Right atrium auricular region (tissue), 2 donors: ENCODE results near the gene CA9. TPM values are rescaled to one million over a fixed set of nuclear protein-coding genes. Genes with fewer than 3 reads are reported as not detected.
A peak's percentile ranks its signal among the peaks of the same experiment; 100 is the strongest.
"Not testable (repeated sequence)": the region's sequence is repeated elsewhere in the genome, so short reads cannot be mapped to it uniquely, and the experiment has no call there.

ENCODE experiments used
- DNase-seq: peaks from one replicate; pipeline ENCODE4 v3.0.0-alpha.2; 2019; ENCODE audit warnings: low spot score
- H3K27ac ChIP-seq, 2 donors: fragments of 200-600 bp; sonication (generic); 1 replicate in 1 of 2; 2 replicates in 1 of 2; pipeline ENCODE4 v1.5.1; 2016 to 2019
- H3K27me3 ChIP-seq, 2 donors: fragments of 200-600 bp; sonication (generic); one replicate each; pipeline versions ENCODE4 v1.5.1 to v1.6.0; 2017 to 2019
- H3K36me3 ChIP-seq: fragments of 200-600 bp; sonication (generic); one replicate; pipeline ENCODE4 v1.5.1; 2016
- H3K4me1 ChIP-seq, 2 donors: fragments of 200-600 bp; sonication (generic); one replicate each; pipeline versions ENCODE4 v1.5.1 to v1.6.0; 2017 to 2019
- H3K4me3 ChIP-seq, 2 donors: fragments of 200-600 bp; sonication (generic); 1 replicate in 1 of 2; 2 replicates in 1 of 2; pipeline ENCODE4 v1.5.1; 2017 to 2019; ENCODE audit warnings: mild to moderate bottlenecking in 1 of 2, moderate library complexity in 1 of 2
- H3K9me3 ChIP-seq, 2 donors: fragments of 200-600 bp; sonication (generic); one replicate each; pipeline ENCODE4 v1.5.1; 2019
- CTCF ChIP-seq, 2 donors: fragments of 200-600 bp; sonication (generic); IDR thresholded peaks; one replicate each; pipeline ENCODE4 v1.5.1; 2019; ENCODE audit warnings: antibody characterized with exemption in 2 of 2
- total RNA-seq, 2 donors: library from RNA; depleted of rRNA; stranded (reverse); fragments of >200 nt; gene quantifications; one replicate each; pipeline ENCODE4 v1.1.0, GENCODE V29; 2016

Gene CA9
- total RNA-seq, 2 donors from 2014 or later = 5.5 to 5.9 TPM

- Histone ChIP-seq H3K4me3 (no peak overlapping the region), H3K36me3 (no peaks in the 10 kb centered on the region), H3K27me3 (no peaks in the 10 kb centered on the region), H3K9me3 (no peaks in the 10 kb centered on the region), H3K4me1 (peaks cover 0 to 11% of the 10 kb centered on the region in 2 donors), H3K27ac (no peak overlapping the region)
- TF ChIP-seq CTCF (IDR thresholded peaks at IDR 0.05) = no peak
- no peak for DNase-seq
Measured at GRCh38 chr9:35636135-35636876, 37.4 kb upstream of the CA9 start.

- H3K4me1 ChIP-seq = peaks cover 0 to 11% of the 10 kb centered on the region in 2 donors
- DNase-seq, H3K36me3 ChIP-seq, H3K4me3 ChIP-seq, H3K9me3 ChIP-seq, H3K27ac ChIP-seq, H3K27me3 ChIP-seq: not testable (repeated sequence)
Measured at GRCh38 chr9:35636877-35637246, 36.9 kb upstream of the CA9 start.

GRCh38 chr9:35637427-35637955 is 36.2 kb upstream of the CA9 start:
- not testable (repeated sequence) for H3K27ac ChIP-seq, H3K9me3 ChIP-seq, H3K36me3 ChIP-seq, DNase-seq, H3K4me3 ChIP-seq, H3K27me3 ChIP-seq
- H3K4me1 ChIP-seq = peaks cover 0 to 11% of the 10 kb centered on the region in 2 donors

GRCh38 chr9:35638751-35639150 is 35.0 kb upstream of the CA9 start:
- H3K4me3 ChIP-seq, H3K27me3 ChIP-seq, DNase-seq, H3K9me3 ChIP-seq, H3K36me3 ChIP-seq, H3K27ac ChIP-seq: not testable (repeated sequence)
- peaks cover 0 to 11% of the 10 kb centered on the region in 2 donors for H3K4me1 ChIP-seq

- not testable (repeated sequence) for DNase-seq, H3K27me3 ChIP-seq, H3K4me3 ChIP-seq, H3K9me3 ChIP-seq, H3K27ac ChIP-seq, H3K36me3 ChIP-seq
- H3K4me1 ChIP-seq = peaks cover 0 to 11% of the 10 kb centered on the region in 2 donors
Measured at GRCh38 chr9:35639225-35639624, 34.5 kb upstream of the CA9 start.

GRCh38 chr9:35639631-35640030 is 34.1 kb upstream of the CA9 start:
- Histone ChIP-seq H3K27me3 (no peaks in the 10 kb centered on the region), H3K4me3 (no peak overlapping the region), H3K9me3 (no peaks in the 10 kb centered on the region), H3K36me3 (no peaks in the 10 kb centered on the region), H3K27ac (no peak overlapping the region), H3K4me1 (peaks cover 0 to 11% of the 10 kb centered on the region in 2 donors)
- DNase-seq = no peak
- no peak for TF ChIP-seq CTCF (IDR thresholded peaks at IDR 0.05)

GRCh38 chr9:35640431-35640830 is 33.3 kb upstream of the CA9 start:
- DNase-seq, H3K27ac ChIP-seq, H3K27me3 ChIP-seq: not testable (repeated sequence)

GRCh38 chr9:35641478-35641877 is 32.2 kb upstream of the CA9 start:
- H3K36me3 ChIP-seq, H3K4me3 ChIP-seq, H3K27ac ChIP-seq, H3K4me1 ChIP-seq, DNase-seq, H3K27me3 ChIP-seq, H3K9me3 ChIP-seq: not testable (repeated sequence)

More at GRCh38 chr9:35640431-35640830, 33.3 kb upstream of the CA9 start:
- H3K4me3 ChIP-seq, H3K36me3 ChIP-seq, H3K4me1 ChIP-seq, H3K9me3 ChIP-seq: not testable (repeated sequence)

GRCh38 chr9:35643046-35643445 is 30.7 kb upstream of the CA9 start:
- Histone ChIP-seq H3K9me3 (no peaks in the 10 kb centered on the region), H3K27me3 (no peaks in the 10 kb centered on the region), H3K4me1 (peaks cover 0 to 15% of the 10 kb centered on the region in 2 donors), H3K27ac (no peak overlapping the region), H3K36me3 (no peaks in the 10 kb centered on the region), H3K4me3 (no peak overlapping the region)
- no peak for DNase-seq
- TF ChIP-seq CTCF (IDR thresholded peaks at IDR 0.05) = no peak

GRCh38 chr9:35645736-35646135 is 28.0 kb upstream of the CA9 start:
- peaks cover 0 to 15% of the 10 kb centered on the region in 2 donors for H3K4me1 ChIP-seq

More at GRCh38 chr9:35645736-35646135, 28.0 kb upstream of the CA9 start:
- not testable (repeated sequence) for H3K27me3 ChIP-seq, H3K36me3 ChIP-seq, DNase-seq, H3K9me3 ChIP-seq
- peak overlapping the region; percentile 55 to 58 for H3K4me3 ChIP-seq
- peak overlapping the region; percentile 86 to 91 for H3K27ac ChIP-seq
